ENCODE results near the gene S100A16. TPM values are rescaled to one million over a fixed set of nuclear protein-coding genes. Genes with fewer than 3 reads are reported as not detected.

S100A16 gene
- total RNA-seq, 2 experiments from 2014 or later, result not detected

DNA sequence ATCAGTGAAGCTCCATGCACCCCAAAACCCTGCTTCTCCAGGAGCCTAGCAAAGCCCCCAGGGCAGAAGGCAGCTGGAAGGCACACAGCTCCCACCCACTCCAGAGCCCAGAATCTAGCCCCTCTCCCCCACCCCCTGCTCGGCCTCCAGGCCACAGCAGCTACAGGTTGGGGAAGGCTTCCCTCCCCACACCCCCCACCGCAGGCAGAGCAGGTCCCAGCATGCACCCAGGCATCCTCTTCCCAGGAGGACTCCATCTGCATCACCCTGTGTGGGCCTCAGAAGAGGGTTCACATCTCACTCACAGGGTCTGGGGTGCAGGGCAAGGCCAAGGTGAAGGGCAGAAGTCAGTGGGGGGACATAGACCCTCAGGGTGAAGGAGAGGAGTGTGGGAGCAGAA is 2.5 kb upstream of the S100A16 start:
- no peaks in the 10 kb centered on the region for H3K79me2 ChIP-seq (ENCODE audit: insufficient read depth, low read depth, low read length)
- H4K20me1 ChIP-seq (ENCODE audit: insufficient read depth, low read length), result no peaks in the 10 kb centered on the region
- intact Hi-C loops (cut with micrococcal nuclease; ENCODE audit: unreplicated experiment), result no loop called here
- H3K4me2 ChIP-seq (ENCODE audit: low read length), result no peak overlapping the region
- H3K9me2 ChIP-seq (ENCODE audit: insufficient read depth, low read length), result no peaks in the 10 kb centered on the region
- no TSS peak for BruUV-seq (replicated peaks)
- peaks cover 5% of the 10 kb centered on the region; the same call in 1 of the 2 replicates for H3K36me3 ChIP-seq (ENCODE audit: insufficient read depth, low read length)
- no peak for DNase-seq (ENCODE audit: low spot score)
- H2AFZ ChIP-seq (ENCODE audit: low read length), result no peak overlapping the region
- TF ChIP-seq EZH2phosphoT487 (IDR thresholded peaks at IDR 0.05; ENCODE audit: borderline replicate concordance, low read depth, low read length), result no peak
- TF ChIP-seq, protein P1, sequence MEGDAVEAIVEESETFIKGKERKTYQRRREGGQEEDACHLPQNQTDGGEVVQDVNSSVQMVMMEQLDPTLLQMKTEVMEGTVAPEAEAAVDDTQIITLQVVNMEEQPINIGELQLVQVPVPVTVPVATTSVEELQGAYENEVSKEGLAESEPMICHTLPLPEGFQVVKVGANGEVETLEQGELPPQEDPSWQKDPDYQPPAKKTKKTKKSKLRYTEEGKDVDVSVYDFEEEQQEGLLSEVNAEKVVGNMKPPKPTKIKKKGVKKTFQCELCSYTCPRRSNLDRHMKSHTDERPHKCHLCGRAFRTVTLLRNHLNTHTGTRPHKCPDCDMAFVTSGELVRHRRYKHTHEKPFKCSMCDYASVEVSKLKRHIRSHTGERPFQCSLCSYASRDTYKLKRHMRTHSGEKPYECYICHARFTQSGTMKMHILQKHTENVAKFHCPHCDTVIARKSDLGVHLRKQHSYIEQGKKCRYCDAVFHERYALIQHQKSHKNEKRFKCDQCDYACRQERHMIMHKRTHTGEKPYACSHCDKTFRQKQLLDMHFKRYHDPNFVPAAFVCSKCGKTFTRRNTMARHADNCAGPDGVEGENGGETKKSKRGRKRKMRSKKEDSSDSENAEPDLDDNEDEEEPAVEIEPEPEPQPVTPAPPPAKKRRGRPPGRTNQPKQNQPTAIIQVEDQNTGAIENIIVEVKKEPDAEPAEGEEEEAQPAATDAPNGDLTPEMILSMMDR (conservative IDR thresholded peaks at IDR 0.05; ENCODE audit: low read length), result no peak
- no peak overlapping the region for H3K27ac ChIP-seq (ENCODE audit: low read depth, low read length, poor library complexity, severe bottlenecking)
- no peaks in the 10 kb centered on the region for H3K9me3 ChIP-seq (ENCODE audit: low read length)
- ChIA-PET POLR2A (interaction anchor here (0.6 to 1.4 kb wide), 2 partner anchors 19 to 118 kb away, joined by 3 to 5 read pairs; no protein-coding TSS in a partner anchor), CTCF (ENCODE audit: unreplicated experiment) (interaction anchor here (0.6 kb wide), 1 partner anchor 28 kb away, joined by 3 read pairs; no protein-coding TSS in a partner anchor)
- peaks cover 5% of the 10 kb centered on the region for H3K4me1 ChIP-seq (ENCODE audit: insufficient read depth, low read length, poor library complexity, severe bottlenecking)
- no peak overlapping the region for H3K4me3 ChIP-seq (ENCODE audit: low read depth, low read length, poor library complexity, severe bottlenecking)

- no TSS peak for BruUV-seq (replicated peaks)
- peaks cover 5% of the 10 kb centered on the region for H3K4me1 ChIP-seq (ENCODE audit: insufficient read depth, low read length, poor library complexity, severe bottlenecking)
- no peak overlapping the region for H2AFZ ChIP-seq (ENCODE audit: low read length)
- intact Hi-C loops (cut with micrococcal nuclease; ENCODE audit: unreplicated experiment), result no loop called here
- no peaks in the 10 kb centered on the region for H3K9me3 ChIP-seq (ENCODE audit: low read length)
- TF ChIP-seq EZH2phosphoT487 (IDR thresholded peaks at IDR 0.05; ENCODE audit: borderline replicate concordance, low read depth, low read length), result no peak
- TF ChIP-seq, protein P1 (conservative IDR thresholded peaks at IDR 0.05; ENCODE audit: low read length), result no peak
- H3K4me2 ChIP-seq (ENCODE audit: low read length), result no peak overlapping the region
- no peaks in the 10 kb centered on the region for H3K9me2 ChIP-seq (ENCODE audit: insufficient read depth, low read length)
- H3K27ac ChIP-seq (ENCODE audit: low read depth, low read length, poor library complexity, severe bottlenecking), result no peak overlapping the region
- no peak for DNase-seq (ENCODE audit: low spot score)
- CTCF ChIA-PET (ENCODE audit: unreplicated experiment), result interaction anchor here (0.5 kb wide), 1 partner anchor 74 kb away, joined by 3 read pairs; no protein-coding TSS in a partner anchor
- H3K36me3 ChIP-seq (ENCODE audit: insufficient read depth, low read length), result peaks cover 5% of the 10 kb centered on the region; the same call in 1 of the 2 replicates
- POLR2A ChIA-PET, result interaction anchor here (0.6 to 1.4 kb wide), 2 partner anchors 20 to 118 kb away, joined by 3 to 5 read pairs; no protein-coding TSS in a partner anchor
- no peak overlapping the region for H3K4me3 ChIP-seq (ENCODE audit: low read depth, low read length, poor library complexity, severe bottlenecking)
- H3K79me2 ChIP-seq (ENCODE audit: insufficient read depth, low read depth, low read length), result no peaks in the 10 kb centered on the region
- no peaks in the 10 kb centered on the region for H4K20me1 ChIP-seq (ENCODE audit: insufficient read depth, low read length)
Measured at GRCh38 chr1:153614906-153615305, 2.0 kb upstream of the S100A16 start.

DNA sequence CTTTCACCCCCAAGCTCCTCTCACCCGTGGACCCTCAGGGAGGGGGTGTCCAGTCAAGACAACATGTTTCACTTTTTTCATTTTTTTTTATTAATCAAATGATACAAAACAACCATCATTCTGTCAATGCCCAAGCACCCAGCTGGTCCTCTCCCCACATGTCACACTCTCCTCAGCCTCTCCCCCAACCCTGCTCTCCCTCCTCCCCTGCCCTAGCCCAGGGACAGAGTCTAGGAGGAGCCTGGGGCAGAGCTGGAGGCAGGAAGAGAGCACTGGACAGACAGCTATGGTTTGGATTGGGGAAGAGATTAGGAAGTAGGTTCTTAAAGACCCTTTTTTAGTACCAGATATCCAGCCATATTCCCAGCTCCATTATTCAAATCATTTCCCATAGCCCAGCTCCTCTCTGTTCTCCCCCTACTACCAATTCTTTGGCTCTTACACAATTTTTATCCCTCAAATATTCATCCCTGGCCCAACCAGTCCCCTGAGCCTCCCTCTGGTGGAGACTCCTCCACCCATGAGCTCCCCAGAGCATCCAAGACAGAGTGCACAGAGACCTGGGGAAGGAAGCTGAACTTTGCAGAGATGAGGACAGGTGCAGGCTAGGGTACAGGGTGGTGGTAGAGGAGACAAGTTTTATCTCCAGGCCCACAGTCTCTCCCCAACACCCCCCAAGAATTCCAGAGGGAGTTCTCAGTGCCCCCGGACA is 1.4 kb upstream of the S100A16 start:
- TF ChIP-seq, protein P1 (conservative IDR thresholded peaks at IDR 0.05; ENCODE audit: low read length), result no peak
- no peak for TF ChIP-seq EZH2phosphoT487 (IDR thresholded peaks at IDR 0.05; ENCODE audit: borderline replicate concordance, low read depth, low read length)
- no peak for DNase-seq (ENCODE audit: low spot score)
- intact Hi-C loops (cut with micrococcal nuclease; ENCODE audit: unreplicated experiment), result no loop called here
- Histone ChIP-seq H3K27ac (ENCODE audit: low read depth, low read length, poor library complexity, severe bottlenecking) (no peak overlapping the region), H3K9me2 (ENCODE audit: insufficient read depth, low read length) (no peaks in the 10 kb centered on the region), H4K20me1 (ENCODE audit: insufficient read depth, low read length) (no peaks in the 10 kb centered on the region), H3K4me3 (ENCODE audit: low read depth, low read length, poor library complexity, severe bottlenecking) (no peak overlapping the region), H3K36me3 (ENCODE audit: insufficient read depth, low read length) (no peaks in the 10 kb centered on the region), H2AFZ (ENCODE audit: low read length) (no peak overlapping the region), H3K79me2 (ENCODE audit: insufficient read depth, low read depth, low read length) (no peaks in the 10 kb centered on the region), H3K4me2 (ENCODE audit: low read length) (no peak overlapping the region), H3K9me3 (ENCODE audit: low read length) (no peaks in the 10 kb centered on the region), H3K4me1 (ENCODE audit: insufficient read depth, low read length, poor library complexity, severe bottlenecking) (peaks cover 5% of the 10 kb centered on the region)
- BruUV-seq (replicated peaks), result no TSS peak
- ChIA-PET CTCF (ENCODE audit: unreplicated experiment) (interaction anchor here (0.5 kb wide), 1 partner anchor 75 kb away, joined by 3 read pairs; no protein-coding TSS in a partner anchor), POLR2A (interaction anchor here (0.6 to 1.4 kb wide), 2 partner anchors 18 to 21 kb away, joined by 4 to 5 read pairs; no protein-coding TSS in a partner anchor)
